Psoas muscle (tissue), 8 donors: ENCODE results near the gene NPPB. TPM values are rescaled to one million over a fixed set of nuclear protein-coding genes. Genes with fewer than 3 reads are reported as not detected.
A peak's percentile ranks its signal among the peaks of the same experiment; 100 is the strongest.
"Not testable (repeated sequence)": the region's sequence is repeated elsewhere in the genome, so short reads cannot be mapped to it uniquely, and the experiment has no call there.

Experiments used
- ATAC-seq, 4 donors: fragments of 200-7000 bp; cut with Tn5 transposase; one replicate each; pipeline ENCODE4 v1.9.1; 2020; ENCODE audit warnings: moderate library complexity in 3 of 4, mild to moderate bottlenecking in 2 of 4
- DNase-seq, 2 donors: peaks; one replicate each; pipeline ENCODE4 v3.0.0-alpha.2; 2020
- H3K27ac ChIP-seq: fragments of 200-600 bp; one replicate; pipeline ENCODE4 v1.8.0; 2022
- H3K27me3 ChIP-seq, 3 donors: fragments of 200-600 bp in 1 of 3; one replicate each; pipeline versions ENCODE4 v1.6.1 to v1.8.0; 2013 to 2022; ENCODE audit warnings: low read length in 2 of 3, mild to moderate bottlenecking in 2 of 3, moderate library complexity in 1 of 3; ENCODE audit not compliant: insufficient read depth in 3 of 3
- H3K36me3 ChIP-seq, 2 donors: fragments of 200-600 bp in 1 of 2; one replicate each; pipeline versions ENCODE4 v1.6.1 to v1.8.0; 2013 to 2022; ENCODE audit warnings: low read depth in 1 of 2, mild to moderate bottlenecking in 1 of 2, moderate library complexity in 1 of 2; ENCODE audit not compliant: insufficient read depth in 1 of 2
- H3K4me1 ChIP-seq: fragments of 200-600 bp; one replicate; pipeline ENCODE4 v1.8.0; 2022
- H3K4me3 ChIP-seq: fragments of 200-600 bp; one replicate; pipeline ENCODE4 v1.8.0; 2022; ENCODE audit warnings: mild to moderate bottlenecking
- H3K9me3 ChIP-seq: fragments of 200-600 bp; one replicate; pipeline ENCODE4 v1.8.0; 2022
- CTCF ChIP-seq: fragments of 200-600 bp; IDR thresholded peaks from one replicate; pipeline ENCODE4 v1.8.0; 2022; ENCODE audit warnings: antibody characterized with exemption
- WGBS, 3 donors: extraction: QIAGEN DNeasy Blood & Tissue Kit; methylation state at CpG; one replicate each; pipeline versions ENCODE4 v1.1.6 to v1.1.7; 2013; 5-methylcytosine and 5-hydroxymethylcytosine counted together
- intact Hi-C, 2 donors: fragments of 100-400 bp; cut with DNase I; formaldehyde crosslinking; loops; one replicate each; pipeline versions ENCODE4 v1.11.0 to v1.14.2; 2022
- polyA plus RNA-seq, 3 donors: library from polyadenylated mRNA; stranded (reverse); fragments of 200-250 nt; gene quantifications; one replicate each; pipeline ENCODE4 v1.2.3, GENCODE V29; 2013
- total RNA-seq, 4 donors: library from RNA; stranded (reverse); fragmentation: NEBNext Ultra II Directional in 2 of 4; extraction: Animal tissue kit (Norgen Biotek cat#: 25700) in 2 of 4; gene quantifications; one replicate each; pipeline versions ENCODE4 v1.2.1 to v1.2.4, GENCODE V29; 2021 to 2023
- donor health status: healthy with polysubstance abuse.
- donor health status: DM: no; HTN: no; CAD: no; lungs with moderate emphysema.
- donor health status: Bipolar disorder and iron deficiency.
- donor health status: healthy.
- donor health status: DM: yes; HTN: yes; CAD: no.
- donor health status: DM: no; HTN: no; CAD: no.
- donor health status: DM: no; HTN: no; CAD: no.
- donor health status: DM: yes; HTN: yes; CAD: no.

Gene NPPB
- total and polyA plus RNA-seq, 7 donors = 0.37 to 1.6 (median 0.39) TPM; not detected in 4

GRCh38 chr1:11898086-11898785, 39.5 kb upstream of the NPPB start:
- no peaks in the 10 kb centered on the region for H3K36me3 ChIP-seq
- H3K27me3 ChIP-seq = peaks cover 0 to 30% (median 13%) of the 10 kb centered on the region in 3 donors
- DNase-seq (no peak), ATAC-seq (no peak)
- intact Hi-C loops = no loop called here
- no peak for TF ChIP-seq CTCF
- no peak overlapping the region for H3K27ac ChIP-seq
- WGBS, 3 donors = 15 to 27% (median 16%) methylated on average over 31 to 38 of the region's 38 CpGs
- H3K4me3 ChIP-seq = no peak overlapping the region
- H3K9me3 ChIP-seq = no peaks in the 10 kb centered on the region
- H3K4me1 ChIP-seq = no peaks in the 10 kb centered on the region

GRCh38 chr1:11894501-11894900, 35.8 kb upstream of the NPPB start:
- 62 to 65% (median 65%) methylated on average over 1 of the region's 1 CpG for WGBS, 3 donors
- H3K27me3 ChIP-seq = peaks cover 0 to 30% (median 11%) of the 10 kb centered on the region in 3 donors
- H3K27ac ChIP-seq, H3K4me3 ChIP-seq, H3K4me1 ChIP-seq, H3K36me3 ChIP-seq, H3K9me3 ChIP-seq, ATAC-seq, DNase-seq: not testable (repeated sequence)
- intact Hi-C loops = loop anchor here (1.0 kb wide), 1 partner anchor 56 kb away; no protein-coding TSS in a partner anchor

GRCh38 chr1:11893907-11894251, 35.1 kb upstream of the NPPB start:
- Histone ChIP-seq H3K27ac (no peak overlapping the region), H3K9me3 (no peaks in the 10 kb centered on the region), H3K4me3 (no peak overlapping the region), H3K27me3 (peaks cover 0 to 24% (median 6%) of the 10 kb centered on the region in 3 donors), H3K36me3 (no peaks in the 10 kb centered on the region), H3K4me1 (no peaks in the 10 kb centered on the region)
- intact Hi-C loops = loop anchor here (1.0 kb wide), 1 partner anchor 56 kb away; no protein-coding TSS in a partner anchor
- ATAC-seq (peak; percentile 87 to 96 (median 90)), DNase-seq (peak; percentile 55 to 85)
- TF ChIP-seq CTCF = peak; percentile 88
- WGBS, 3 donors = 2 to 6% (median 3%) methylated on average over 5 of the region's 5 CpGs

GRCh38 chr1:11891433-11892186, 32.9 kb upstream of the NPPB start:
- Histone ChIP-seq H3K27ac (no peak overlapping the region), H3K27me3 (peaks cover 0 to 11% (median 0%) of the 10 kb centered on the region in 3 donors), H3K4me1 (peaks cover 11% of the 10 kb centered on the region), H3K36me3 (no peaks in the 10 kb centered on the region), H3K9me3 (no peaks in the 10 kb centered on the region), H3K4me3 (no peak overlapping the region)
- intact Hi-C loops = no loop called here
- no peak for TF ChIP-seq CTCF
- ATAC-seq = no peak
- 87 to 90% (median 90%) methylated on average over 6 of the region's 6 CpGs for WGBS, 3 donors
- no peak for DNase-seq

DNA sequence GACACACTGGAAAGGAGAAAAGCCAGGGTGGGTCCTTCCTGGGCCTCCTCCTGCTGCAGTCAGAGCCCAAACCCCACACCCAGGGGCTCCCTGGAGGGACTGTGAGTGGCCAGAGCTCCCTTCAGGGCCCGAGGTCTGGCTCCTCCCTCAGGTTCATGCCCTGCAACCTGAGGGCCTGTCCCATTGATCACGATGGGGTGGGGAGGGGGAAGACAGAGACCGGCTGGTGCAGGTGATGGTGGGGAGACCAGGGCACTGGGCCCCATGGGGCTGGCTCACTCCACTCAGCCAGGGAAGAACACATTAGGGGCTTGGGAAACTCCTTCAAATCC, 30.1 kb upstream of the NPPB start:
- Histone ChIP-seq H3K9me3 (no peaks in the 10 kb centered on the region), H3K36me3 (no peaks in the 10 kb centered on the region), H3K4me1 (peaks cover 20% of the 10 kb centered on the region), H3K27ac (no peak overlapping the region), H3K4me3 (no peak overlapping the region), H3K27me3 (no peaks in the 10 kb centered on the region)
- DNase-seq (no peak), ATAC-seq (no peak)
- intact Hi-C loops = no loop called here
- no peak for TF ChIP-seq CTCF
- 62 to 69% (median 63%) methylated on average over 3 of the region's 3 CpGs for WGBS, 3 donors
